ENCODE data around the gene CFL1. TPM values are rescaled to one million over a fixed set of nuclear protein-coding genes. Genes with fewer than 3 reads are reported as not detected.

CFL1 gene
- total RNA-seq, 1 donor from 2014 or later, result 1,079 TPM

GRCh38 chr11:65880027-65880426 is 22.0 kb upstream of the CFL1 start:
- H3K36me3 Mint-ChIP-seq (ENCODE audit: low read depth), result peaks cover 27% of the 10 kb centered on the region
- H3K27me3 Mint-ChIP-seq, result no peaks in the 10 kb centered on the region
- intact Hi-C loops (cut with micrococcal nuclease), result loop anchor here (10.0 kb wide), 1 partner anchor 255 kb away; no protein-coding TSS in a partner anchor
- no peaks in the 10 kb centered on the region for H3K9me3 Mint-ChIP-seq
- H3K4me3 Mint-ChIP-seq, result no peak overlapping the region
- peaks cover 23% of the 10 kb centered on the region for H3K4me1 Mint-ChIP-seq
- H3K27ac Mint-ChIP-seq, result no peak overlapping the region
- ATAC-seq (ENCODE audit: low read depth) (no peak), DNase-seq (no peak)
- TF ChIP-seq CTCF (IDR thresholded peaks at IDR 0.05), result no peak
- POLR2A ChIA-PET, result interaction anchor here (1.1 kb wide), 1 partner anchor 21 kb away, joined by 4 read pairs; no protein-coding TSS in a partner anchor
- CTCF ChIA-PET, result no interaction called here

- ChIA-PET POLR2A (interaction anchor here (1.1 kb wide), 1 partner anchor 21 kb away, joined by 4 read pairs; no protein-coding TSS in a partner anchor), CTCF (interaction anchor here (1.2 kb wide), 1 partner anchor 20 kb away, joined by 4 read pairs; no protein-coding TSS in a partner anchor)
- TF ChIP-seq CTCF (IDR thresholded peaks at IDR 0.05), result no peak
- Mint-ChIP-seq H3K9me3 (no peaks in the 10 kb centered on the region), H3K4me1 (peaks cover 19% of the 10 kb centered on the region), H3K36me3 (ENCODE audit: low read depth) (peaks cover 25% of the 10 kb centered on the region), H3K4me3 (no peak within 1 kb of the TSS), H3K27me3 (no peaks in the 10 kb centered on the region), H3K27ac (no peak within 1 kb of the TSS)
- ATAC-seq (ENCODE audit: low read depth) (peak; percentile 8), DNase-seq (no peak)
- intact Hi-C loops (cut with micrococcal nuclease), result loop anchor here (10.0 kb wide), 1 partner anchor 255 kb away; no protein-coding TSS in a partner anchor
Measured at GRCh38 chr11:65879617-65880016, 21.6 kb upstream of the CFL1 start, which contains the start of gene CTSW. CTSW (plus strand) TSS chr11:65879837; CDS start chr11:65879855, 18 bp downstream.

- no peak for TF ChIP-seq CTCF (IDR thresholded peaks at IDR 0.05)
Measured at GRCh38 chr11:65873318-65874156, 15.6 kb upstream of the CFL1 start.

GRCh38 chr11:65872586-65873317 is 14.8 kb upstream of the CFL1 start, which contains the start of gene EFEMP2:
EFEMP2 (minus strand) TSS chr11:65872800; CDS start chr11:65872354, 446 bp downstream.
- H3K27ac Mint-ChIP-seq, result peak within 1 kb of the TSS; percentile 88
- CTCF ChIA-PET, result interaction anchor here (1.2 to 2.1 kb wide), 4 partner anchors 12 to 17 kb away, joined by 3 to 25 read pairs (median 15); partner anchors contain the start of genes CCDC85B, FIBP and MUS81
- POLR2A ChIA-PET, result interaction anchor here (1.0 to 5.2 kb wide), 12 partner anchors 11 to 258 kb away, joined by 3 to 113 read pairs (median 6); partner anchors contain the start of genes C11orf68, CCDC85B, CFL1 and FIBP
- no peaks in the 10 kb centered on the region for H3K9me3 Mint-ChIP-seq
- peaks cover 20% of the 10 kb centered on the region for H3K4me1 Mint-ChIP-seq
- intact Hi-C loops (cut with micrococcal nuclease), result loop anchor here (2.0 kb wide), 2 partner anchors 14 to 16 kb away; partner anchors contain the start of genes CFL1 and FIBP
- no peak for TF ChIP-seq CTCF (IDR thresholded peaks at IDR 0.05)
- ATAC-seq (ENCODE audit: low read depth) (no peak), DNase-seq (no peak)
- peaks cover 5% of the 10 kb centered on the region for H3K27me3 Mint-ChIP-seq
- H3K36me3 Mint-ChIP-seq (ENCODE audit: low read depth), result no peaks in the 10 kb centered on the region
- peak within 1 kb of the TSS; percentile 90 for H3K4me3 Mint-ChIP-seq

More at GRCh38 chr11:65873318-65874156, 15.6 kb upstream of the CFL1 start:
- POLR2A ChIA-PET, result interaction anchor here (0.5 to 2.2 kb wide), 19 partner anchors 12 to 1094 kb away, joined by 3 to 47 read pairs (median 6); partner anchors contain the start of genes C11orf68, CCDC85B, CFL1 and FIBP
- CTCF ChIA-PET, result interaction anchor here (1.1 to 2.1 kb wide), 4 partner anchors 11 to 438 kb away, joined by 3 to 25 read pairs (median 15); partner anchors contain the start of genes CCDC85B, FIBP and MUS81
- ATAC-seq (ENCODE audit: low read depth) (peak; percentile 95), DNase-seq (peak; percentile 99)
- intact Hi-C loops (cut with micrococcal nuclease), result loop anchor here (2.0 kb wide), 2 partner anchors 15 kb away; partner anchors contain the start of genes CFL1 and FIBP
- H3K27me3 Mint-ChIP-seq, result peaks cover 5% of the 10 kb centered on the region
- H3K4me1 Mint-ChIP-seq, result peaks cover 20% of the 10 kb centered on the region
- peak overlapping the region; percentile 88 for H3K27ac Mint-ChIP-seq
- H3K9me3 Mint-ChIP-seq, result no peaks in the 10 kb centered on the region
- H3K36me3 Mint-ChIP-seq (ENCODE audit: low read depth), result no peaks in the 10 kb centered on the region
- peak overlapping the region; percentile 90 for H3K4me3 Mint-ChIP-seq

Measured in activated B cell treated with CpG ODN at 0.5 μM for 24 hours (primary cell).